ENCODE measurements around the gene CCL5.

DNA sequence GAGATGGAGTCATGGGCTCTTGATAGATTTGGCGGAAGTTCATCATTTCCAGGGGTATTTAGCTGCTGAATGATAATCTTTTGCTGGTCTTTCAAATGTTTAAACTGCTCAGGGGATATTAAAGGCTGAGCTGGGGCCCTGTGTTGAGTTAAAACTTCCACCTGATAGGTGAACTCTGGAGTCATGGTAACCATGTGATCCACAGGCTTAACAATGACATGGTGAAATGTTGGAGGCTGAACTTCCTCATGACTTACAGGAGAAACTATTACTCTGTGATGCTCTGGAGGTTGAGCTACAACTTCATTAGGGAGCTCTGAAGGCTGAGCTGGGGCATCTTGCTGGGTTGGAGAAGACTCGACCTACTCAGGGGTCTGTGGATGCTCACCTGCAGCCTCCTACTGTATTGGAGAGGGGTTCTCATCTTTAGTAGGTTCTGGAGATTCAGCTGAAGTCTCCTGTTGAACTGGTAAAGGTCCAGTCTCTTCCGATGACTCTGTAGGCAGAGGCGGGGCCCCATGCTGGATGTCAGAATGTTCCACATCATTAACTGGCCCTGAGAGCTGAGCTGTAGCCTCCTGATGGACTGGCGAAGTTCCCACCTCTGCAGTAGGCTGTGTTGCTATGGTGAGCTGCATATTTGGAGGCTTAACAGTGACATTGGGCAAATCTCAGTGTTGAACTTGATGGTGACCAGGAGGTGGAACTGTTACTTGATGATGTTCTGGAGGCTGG is 26.2 kb upstream of the CCL5 start:
- no peak for TF ChIP-seq KLF9 (tag by site-specific recombination; IDR thresholded peaks at IDR 0.05; ENCODE audit: low read depth)
- TF ChIP-seq ZNF184 (tag by site-specific recombination; IDR thresholded peaks at IDR 0.05): no peak
- TF ChIP-seq MYNN (tag by site-specific recombination; IDR thresholded peaks at IDR 0.05; ENCODE audit: borderline replicate concordance): no peak
- TF ChIP-seq ZBTB7A (tag by site-specific recombination; IDR thresholded peaks at IDR 0.05; ENCODE audit: low read depth): no peak
- no peak for TF ChIP-seq ZNF558 (tag by site-specific recombination; IDR thresholded peaks at IDR 0.05)
